GM08714 (cell line): ENCODE data around the gene PDZD2.
"Not testable (repeated sequence)": the region's sequence is repeated elsewhere in the genome, so short reads cannot be mapped to it uniquely, and the experiment has no call there.

Experiments used
- H3K4me3 ChIP-seq: fragments of 200-500 bp; sonication (Bioruptor generic); 2 replicates; pipeline ENCODE4 v1.5.1; 2014; ENCODE audit warnings: mild to moderate bottlenecking, low read length, inconsistent platforms
- ZNF274 ChIP-seq: IDR thresholded peaks from 2 replicates; pipeline ENCODE4 v1.6.1; 2012; ENCODE audit warnings: mild to moderate bottlenecking, low read depth, low read length

The PDZD2 gene

DNA sequence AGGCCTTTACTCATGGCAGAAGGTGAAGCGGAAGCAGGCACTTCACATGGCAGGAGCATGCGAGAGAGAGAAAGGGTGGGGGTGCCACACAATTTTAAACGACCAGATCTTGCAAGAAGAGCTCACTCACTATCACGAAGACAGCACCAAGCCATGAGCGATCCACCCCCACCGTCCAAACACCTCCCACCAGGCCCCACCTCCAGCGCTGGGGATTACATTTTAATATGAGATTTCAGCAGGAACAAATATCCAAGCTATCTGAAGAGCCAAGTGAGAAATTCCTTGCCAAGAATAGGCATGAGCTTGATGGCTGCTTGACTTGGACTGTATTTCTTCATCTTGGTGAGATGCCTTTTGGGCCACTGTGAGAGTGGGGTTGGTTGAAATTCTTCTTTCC lies 88.0 kb downstream of the PDZD2 start:
- TF ChIP-seq ZNF274 = no peak
- H3K4me3 ChIP-seq = no peak overlapping the region

DNA sequence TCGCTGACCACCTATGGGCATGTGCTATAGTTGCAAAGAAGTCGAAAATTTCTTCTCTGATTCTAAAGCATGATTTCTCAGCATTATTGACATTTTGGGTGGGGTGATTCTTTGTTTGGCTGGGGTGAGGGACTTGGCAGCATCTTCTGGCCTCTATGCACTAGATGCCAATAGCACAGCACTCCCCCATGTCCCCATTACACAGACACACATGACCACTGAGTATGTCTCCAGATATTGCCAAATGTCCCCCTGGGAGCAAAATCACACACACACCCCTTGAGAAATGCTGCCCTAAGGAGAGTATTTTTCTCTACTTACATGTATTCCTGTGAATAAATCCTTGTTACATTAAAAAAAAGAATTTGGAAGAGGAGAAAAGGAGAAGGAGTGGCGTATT lies 89.1 kb downstream of the PDZD2 start:
- H3K4me3 ChIP-seq = no peak overlapping the region

DNA sequence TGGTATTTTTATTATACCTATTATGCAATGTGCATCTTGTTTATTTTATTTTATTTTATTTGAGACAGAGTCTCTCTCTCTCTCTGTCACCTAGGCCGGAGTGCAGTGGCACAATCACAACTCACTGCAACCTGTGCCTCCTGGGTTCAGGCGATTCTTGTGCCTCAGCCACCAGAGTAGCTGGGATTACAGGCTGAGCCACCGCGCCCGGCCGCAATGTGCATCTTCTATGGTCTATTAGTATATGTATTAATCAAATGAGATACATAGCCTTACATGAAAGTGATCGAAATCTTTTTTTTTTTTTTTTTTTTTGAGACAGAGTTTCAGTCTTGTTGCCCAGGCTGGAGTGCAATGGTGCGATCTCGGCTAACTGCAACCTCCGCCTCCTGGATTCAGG lies 89.9 kb downstream of the PDZD2 start:
- H3K4me3 ChIP-seq = not testable (repeated sequence)

More for the DNA sequence above, 89.1 kb downstream of the PDZD2 start:
- TF ChIP-seq ZNF274 = no peak

DNA sequence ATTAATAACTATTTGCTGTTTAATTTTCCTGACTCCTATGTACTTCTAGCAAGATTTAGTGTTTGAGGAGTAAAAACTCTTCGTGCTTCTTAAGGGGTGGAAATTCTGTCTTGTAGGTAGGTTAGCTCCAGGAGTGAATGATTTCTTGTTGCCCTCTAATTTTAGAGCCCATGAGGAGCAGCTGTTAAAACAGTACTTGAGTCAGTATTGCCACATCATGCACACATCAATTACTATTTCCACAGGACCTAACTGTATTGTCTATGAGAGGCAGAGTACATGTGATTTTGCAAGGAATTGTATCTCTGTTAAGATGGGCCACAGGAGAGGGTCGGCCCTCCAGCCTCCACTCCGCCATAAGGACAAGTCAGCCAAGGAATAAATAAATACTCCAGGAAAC lies 91.2 kb downstream of the PDZD2 start:
- TF ChIP-seq ZNF274 = no peak
- no peak overlapping the region for H3K4me3 ChIP-seq

DNA sequence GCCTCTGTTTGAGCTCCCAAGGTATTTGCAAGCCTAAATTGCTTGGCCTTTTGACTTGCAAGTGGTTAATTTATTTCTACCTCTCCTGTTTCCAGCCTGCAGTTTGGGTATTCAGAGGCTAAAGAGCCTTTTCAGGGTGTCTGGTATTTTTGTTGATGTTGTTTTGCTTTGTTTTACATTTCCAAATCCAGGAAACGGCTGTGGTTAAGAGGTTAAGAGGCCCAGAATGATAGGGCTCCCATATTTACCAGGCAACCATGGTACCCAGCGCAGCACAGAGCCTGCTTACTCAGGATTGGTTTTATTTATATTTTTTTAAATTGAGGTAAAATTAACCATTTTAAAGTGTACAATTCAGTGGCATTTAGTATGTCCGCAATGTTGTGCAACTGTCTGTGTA lies 92.1 kb downstream of the PDZD2 start:
- no peak for TF ChIP-seq ZNF274
- no peak overlapping the region for H3K4me3 ChIP-seq

DNA sequence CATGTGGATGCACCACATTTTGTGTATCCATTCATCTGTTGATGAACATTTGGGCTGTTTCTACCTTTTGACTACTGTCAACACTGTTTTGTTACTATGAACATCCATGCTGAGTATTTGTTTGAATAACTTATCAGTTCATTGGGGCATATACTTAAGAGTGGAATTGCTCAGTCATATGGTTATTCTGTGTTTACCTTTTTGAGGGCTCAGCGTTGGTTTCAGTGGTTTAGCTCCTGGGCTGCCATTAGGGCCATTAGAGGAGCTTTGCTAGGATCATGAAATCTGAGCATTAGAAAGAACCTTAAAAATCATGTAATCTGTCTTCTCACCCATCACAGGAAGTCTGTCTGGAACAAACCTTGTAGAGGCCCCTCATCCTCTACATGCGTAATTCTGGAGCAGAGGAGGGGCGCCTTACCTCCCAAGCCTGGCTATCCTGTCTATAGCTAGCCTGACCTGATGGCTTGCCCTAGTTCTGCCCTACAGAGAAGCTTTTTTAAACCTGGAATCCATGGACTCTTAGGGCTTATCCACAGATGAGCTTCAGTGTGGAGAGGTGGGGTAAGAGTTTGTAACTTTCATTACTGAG lies 92.9 kb downstream of the PDZD2 start:
- H3K4me3 ChIP-seq = no peak overlapping the region
- no peak for TF ChIP-seq ZNF274

DNA sequence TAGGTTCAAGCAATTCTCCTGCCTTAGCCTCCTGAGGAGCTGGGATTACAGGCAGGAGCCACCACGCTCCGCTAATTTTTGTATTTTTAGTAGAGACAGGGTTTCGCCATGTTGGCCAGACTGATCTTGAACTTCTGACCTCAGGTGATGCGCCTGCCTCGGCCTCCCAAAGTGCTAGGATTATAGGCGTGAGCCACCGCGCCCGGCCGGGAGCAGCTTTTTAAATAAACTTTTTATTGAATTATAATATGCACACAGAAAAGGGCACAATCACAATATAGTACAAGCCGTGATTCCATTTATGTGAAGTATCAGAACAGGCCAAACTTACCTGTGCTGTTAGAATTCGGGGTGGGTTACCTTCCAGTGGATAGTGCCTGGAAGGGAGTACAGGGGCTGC lies 93.9 kb downstream of the PDZD2 start:
- not testable (repeated sequence) for H3K4me3 ChIP-seq

DNA sequence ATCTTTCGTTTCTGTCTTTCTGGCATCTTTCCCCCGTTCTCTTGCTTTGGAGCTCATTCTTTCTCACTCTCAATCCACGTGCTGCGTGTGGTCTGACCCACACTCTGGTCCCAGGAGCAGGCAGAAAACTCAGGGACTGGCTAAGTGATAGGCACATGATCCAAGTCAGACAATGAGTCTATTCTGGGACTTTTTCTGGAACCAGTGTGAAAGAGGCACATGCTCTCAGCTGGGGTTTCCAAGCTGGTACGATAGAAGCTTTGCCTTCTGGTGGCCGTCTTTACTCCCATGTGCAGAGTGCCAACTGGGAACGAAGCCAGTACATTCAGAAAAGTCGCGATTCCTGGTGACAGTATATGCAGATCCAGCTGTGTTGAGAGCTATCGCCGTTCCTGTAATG lies 94.4 kb downstream of the PDZD2 start:
- no peak for TF ChIP-seq ZNF274
- H3K4me3 ChIP-seq = no peak overlapping the region

DNA sequence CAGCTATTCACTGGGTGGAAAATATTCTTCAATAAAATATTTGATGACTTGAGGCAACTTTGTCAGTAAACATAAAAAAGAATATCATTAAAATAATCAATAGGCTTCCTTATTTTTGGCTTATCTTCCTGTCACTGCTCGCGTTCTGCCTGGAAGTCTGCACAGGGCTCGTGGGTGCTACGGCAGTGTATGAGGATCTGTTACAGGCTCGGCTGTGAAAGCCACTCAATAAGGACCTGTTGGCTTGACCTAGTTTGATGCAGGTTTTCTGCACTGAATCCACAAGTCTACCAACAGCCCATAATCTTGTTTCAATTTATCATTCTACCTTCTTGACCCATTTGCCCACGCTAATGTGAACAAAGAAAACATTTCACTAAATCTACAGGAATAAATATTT lies 97.2 kb downstream of the PDZD2 start:
- TF ChIP-seq ZNF274 = no peak
- H3K4me3 ChIP-seq = no peak overlapping the region

DNA sequence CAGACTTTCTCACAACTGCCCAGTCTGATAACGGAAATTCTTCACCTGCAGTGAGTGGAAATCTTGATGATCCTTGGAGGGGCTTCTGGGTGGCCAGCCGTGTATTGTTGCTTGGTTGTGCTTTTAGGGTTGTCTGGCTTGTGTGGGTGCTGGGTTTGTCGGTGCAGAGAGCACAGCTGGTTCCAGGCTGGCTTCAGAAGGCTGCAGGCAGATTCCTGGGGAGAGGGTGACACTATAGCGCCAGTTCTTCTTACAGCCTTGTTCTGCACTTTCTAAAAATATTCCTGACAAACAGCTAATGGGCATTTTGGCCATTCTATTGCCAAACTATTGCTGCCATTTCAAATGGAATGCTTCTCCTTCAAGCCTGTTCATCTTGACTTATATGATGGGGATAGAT lies 99.3 kb downstream of the PDZD2 start:
- no peak for TF ChIP-seq ZNF274

DNA sequence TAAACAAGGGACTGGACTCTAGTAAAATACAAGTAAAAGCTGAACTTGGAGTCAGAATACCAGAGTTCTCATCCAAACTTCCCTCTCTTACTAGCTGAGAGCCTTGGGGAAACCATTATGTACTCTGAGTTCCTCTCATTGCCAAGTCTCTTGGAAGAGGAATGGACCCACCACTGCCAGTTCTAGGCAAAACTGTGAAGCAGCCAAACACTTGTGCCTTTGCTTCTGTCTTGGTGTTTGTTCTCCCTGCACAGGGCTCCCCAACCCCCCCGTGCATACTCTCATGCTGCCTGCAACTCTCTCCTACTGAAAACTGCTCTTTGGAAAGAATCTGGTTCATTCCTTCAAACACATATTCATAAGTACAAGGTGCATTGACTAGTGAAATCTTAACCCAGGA lies 102.6 kb downstream of the PDZD2 start:
- TF ChIP-seq ZNF274 = no peak
- no peak overlapping the region for H3K4me3 ChIP-seq

More for the DNA sequence above, 99.3 kb downstream of the PDZD2 start:
- no peak overlapping the region for H3K4me3 ChIP-seq

DNA sequence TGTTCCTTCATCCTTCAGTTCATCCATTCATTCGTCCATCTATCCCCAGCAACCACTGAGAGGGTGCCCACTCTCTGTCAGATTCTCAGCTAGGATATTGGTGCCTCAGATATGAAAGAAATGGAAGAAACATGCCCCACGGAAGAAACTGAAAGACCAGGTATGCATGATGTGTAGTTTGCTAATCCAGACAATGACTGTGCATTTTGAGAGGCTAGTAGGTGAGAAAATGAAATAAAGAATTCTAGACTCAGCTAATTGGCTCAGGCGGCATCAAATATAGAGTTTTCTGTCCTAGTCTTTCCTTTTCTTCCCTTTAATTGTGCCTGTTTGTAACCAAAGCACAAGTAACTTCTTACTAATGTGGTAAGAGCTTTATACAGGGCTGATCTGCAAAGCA lies 104.7 kb downstream of the PDZD2 start:
- no peak for TF ChIP-seq ZNF274
- H3K4me3 ChIP-seq = no peak overlapping the region

DNA sequence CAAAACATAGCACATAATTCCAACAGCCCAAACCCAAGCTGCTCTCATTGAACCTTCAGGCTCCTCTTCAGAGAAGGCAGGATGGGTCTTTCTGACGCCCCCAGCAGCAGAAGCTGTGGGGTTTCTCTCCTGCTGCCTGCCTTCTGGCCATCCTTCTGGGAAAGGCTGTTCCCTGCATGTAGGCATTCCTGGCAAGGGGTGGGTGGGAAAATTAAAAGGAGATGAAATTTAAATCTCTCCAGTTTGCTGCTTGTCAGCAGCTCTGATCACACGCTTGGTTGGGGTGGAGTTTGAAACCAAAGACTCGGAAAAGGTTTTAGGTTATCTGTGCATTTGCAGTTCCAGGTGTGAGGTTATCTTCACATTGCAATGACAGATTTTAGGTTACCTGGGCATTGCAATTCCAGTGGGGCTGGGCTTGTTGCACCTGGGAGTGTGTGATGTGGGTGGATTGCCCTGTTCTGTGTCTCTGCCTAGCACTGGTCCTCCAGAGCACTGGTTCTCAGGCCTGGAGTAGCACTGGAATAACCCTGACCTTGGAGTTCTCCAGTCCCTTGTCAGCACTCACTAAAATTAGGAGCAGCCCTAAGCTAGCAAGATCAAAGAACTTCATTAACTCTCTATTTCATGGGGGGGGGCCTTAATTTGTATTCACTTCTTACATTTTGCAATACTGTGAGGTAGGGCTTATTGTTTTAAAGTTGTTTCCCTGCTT lies 109.7 kb downstream of the PDZD2 start:
- no peak for TF ChIP-seq ZNF274
- H3K4me3 ChIP-seq = no peak overlapping the region

DNA sequence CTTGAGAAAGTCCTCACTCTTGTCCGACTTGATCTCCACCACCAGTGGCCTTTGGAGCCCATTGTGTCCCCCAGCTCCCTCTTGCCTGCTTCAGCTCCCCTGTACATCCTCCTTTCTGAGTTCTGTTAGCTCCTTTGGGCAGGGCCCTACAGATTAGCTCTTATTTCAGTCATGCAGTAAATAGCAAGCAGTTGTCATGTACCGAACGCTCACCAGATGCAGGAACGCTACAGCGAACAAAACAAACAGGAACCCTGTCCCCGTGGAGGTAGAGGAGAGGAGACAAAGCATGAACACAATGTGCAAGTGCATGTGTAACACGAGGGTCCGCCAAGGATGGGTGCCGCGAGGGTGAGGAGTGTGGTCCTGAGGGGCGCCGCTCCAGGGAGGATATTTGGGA lies 111.3 kb downstream of the PDZD2 start:
- TF ChIP-seq ZNF274 = no peak

DNA sequence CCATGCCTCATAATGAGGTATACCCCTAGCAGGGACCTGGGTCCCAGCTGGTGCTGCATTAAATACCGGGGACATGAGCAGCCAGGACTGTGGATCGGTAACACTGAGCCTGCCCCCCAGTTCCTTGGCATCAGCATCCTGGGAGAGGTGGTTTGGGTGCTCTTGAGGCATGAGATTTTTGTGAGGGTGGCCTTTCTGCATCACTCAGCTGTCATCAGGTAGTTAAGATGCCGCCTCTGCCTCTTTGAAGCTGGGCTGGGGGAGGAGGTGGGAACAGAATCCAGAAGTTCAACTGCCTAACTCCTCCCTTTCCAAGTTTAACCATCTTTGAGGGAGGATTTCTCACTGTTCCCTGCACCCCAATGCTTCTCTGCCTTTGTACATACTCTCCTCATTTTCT lies 112.7 kb downstream of the PDZD2 start:
- TF ChIP-seq ZNF274 = no peak
- no peak overlapping the region for H3K4me3 ChIP-seq

More for the DNA sequence above, 111.3 kb downstream of the PDZD2 start:
- H3K4me3 ChIP-seq = no peak overlapping the region
